PFSK-1 (cell line): Measurements from ENCODE around the gene BIRC5.

Source experiments
- FOXP2 ChIP-seq: optimal IDR thresholded peaks from 2 replicates; pipeline ENCODE3; 2011; ENCODE audit warnings: borderline replicate concordance, control low read depth, inconsistent platforms; ENCODE audit not compliant: insufficient read depth; ENCODE audit errors: extremely low read length, extremely low read depth
- POLR2AphosphoS5 ChIP-seq: IDR thresholded peaks from 2 replicates; pipeline ENCODE4 v1.6.1; 2012; ENCODE audit warnings: low read depth, mild to moderate bottlenecking, control low read depth, low read length, moderate library complexity
- REST ChIP-seq, 2 experiments: IDR thresholded peaks; 2 replicates each; pipeline versions ENCODE4 v1.6.1 to v1.8.0; 2011 to 2012; ENCODE audit warnings: low read depth in 2 of 2, low read length in 2 of 2, control low read depth in 1 of 2, inconsistent platforms in 1 of 2, mild to moderate bottlenecking in 1 of 2, moderate library complexity in 1 of 2; ENCODE audit not compliant: insufficient read depth in 1 of 2
- SIN3A ChIP-seq: IDR thresholded peaks from 2 replicates; pipeline ENCODE4 v1.6.1; 2012; ENCODE audit warnings: mild to moderate bottlenecking, low read length, moderate library complexity, borderline replicate concordance; ENCODE audit not compliant: insufficient read depth
- TAF1 ChIP-seq: IDR thresholded peaks from 2 replicates; pipeline ENCODE4 v1.6.1; 2012; ENCODE audit warnings: low read length, control low read depth, borderline replicate concordance; ENCODE audit not compliant: insufficient read depth

BIRC5 gene

GRCh38 chr17:78237401-78238012 lies 23.5 kb downstream of the BIRC5 start:
- no peak for TF ChIP-seq TAF1
- no peak for TF ChIP-seq SIN3A
- no peak for TF ChIP-seq REST (IDR thresholded peaks at IDR 0.05; ENCODE audit: insufficient read depth in 1 of 2, low read depth in 2 of 2, low read length in 2 of 2)
- TF ChIP-seq FOXP2 = no peak
- no peak for TF ChIP-seq POLR2AphosphoS5

- TF ChIP-seq FOXP2 = no peak
- TF ChIP-seq SIN3A = no peak
- TF ChIP-seq TAF1 = no peak
- no peak for TF ChIP-seq POLR2AphosphoS5
- TF ChIP-seq REST (IDR thresholded peaks at IDR 0.05; ENCODE audit: insufficient read depth in 1 of 2, low read depth in 2 of 2, low read length in 2 of 2) = no peak
These were observed 24.9 kb downstream of the BIRC5 start for GRCh38 chr17:78238823-78239488.

GRCh38 chr17:78239489-78239931 lies 25.5 kb downstream of the BIRC5 start:
- TF ChIP-seq SIN3A (no peak), FOXP2 (no peak), REST (IDR thresholded peaks at IDR 0.05; ENCODE audit: insufficient read depth in 1 of 2, low read depth in 2 of 2, low read length in 2 of 2) (no peak), POLR2AphosphoS5 (no peak), TAF1 (no peak)

GRCh38 chr17:78240012-78240655 lies 26.1 kb downstream of the BIRC5 start:
- no peak for TF ChIP-seq TAF1
- TF ChIP-seq FOXP2 = no peak
- no peak for TF ChIP-seq SIN3A
- TF ChIP-seq REST (IDR thresholded peaks at IDR 0.05; ENCODE audit: insufficient read depth in 1 of 2, low read depth in 2 of 2, low read length in 2 of 2) = no peak
- no peak for TF ChIP-seq POLR2AphosphoS5

GRCh38 chr17:78240839-78241238 lies 26.8 kb downstream of the BIRC5 start:
- TF ChIP-seq TAF1 (no peak), REST (IDR thresholded peaks at IDR 0.05; ENCODE audit: insufficient read depth in 1 of 2, low read depth in 2 of 2, low read length in 2 of 2) (no peak), SIN3A (no peak), POLR2AphosphoS5 (no peak), FOXP2 (no peak)
